GM12892 (cell line): ENCODE results near the gene HIF1A.

Experiments
- POLR2A ChIP-seq: IDR thresholded peaks from 2 replicates; pipeline ENCODE4 v1.6.1; 2011; ENCODE audit warnings: low read depth, low read length, control low read depth
- POLR2AphosphoS5 ChIP-seq: IDR thresholded peaks from 2 replicates; pipeline ENCODE4 v1.6.1; 2011; ENCODE audit warnings: low read depth, low read length, control low read depth

DNA sequence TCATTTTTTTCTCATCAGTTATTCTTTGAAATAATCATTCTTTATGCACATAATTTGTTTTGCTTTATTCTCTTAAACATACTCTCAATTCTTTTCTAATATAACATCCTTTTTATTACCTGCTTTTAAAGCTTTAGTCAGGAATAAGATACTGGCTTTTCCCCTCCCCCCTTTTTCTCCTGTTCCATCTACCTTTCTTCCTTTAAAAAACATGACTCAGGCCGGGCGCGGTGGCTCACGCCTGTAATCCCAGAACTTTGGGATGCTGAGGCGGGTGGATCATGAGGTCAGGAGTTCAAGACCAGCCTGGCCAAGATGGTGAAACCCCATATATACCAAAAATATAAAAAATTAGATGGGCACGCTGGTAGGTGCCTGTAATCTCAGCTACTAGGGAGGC is 25.4 kb downstream of the HIF1A start:
- TF ChIP-seq POLR2A (no peak), POLR2AphosphoS5 (no peak)
